Osteoblast (primary cell): ENCODE measurements around the gene TOMM22. TPM values are rescaled to one million over a fixed set of nuclear protein-coding genes. Genes with fewer than 3 reads are reported as not detected.

Experiments
- DNase-seq: peaks from one replicate; pipeline ENCODE4 v3.0.0; 2011; ENCODE audit warnings: low spot score, mixed read lengths; ENCODE audit not compliant: insufficient read length; ENCODE audit errors: missing footprints
- H2AFZ ChIP-seq: 2 replicates; pipeline ENCODE4 v1.6.0; 2011; ENCODE audit warnings: mild to moderate bottlenecking, low read length
- H3K27ac ChIP-seq: 2 replicates; pipeline ENCODE4 v1.5.1; 2011; ENCODE audit warnings: mild to moderate bottlenecking, low read depth, low read length, moderate library complexity
- H3K27me3 ChIP-seq: 2 replicates; pipeline ENCODE4 v1.6.0; 2012; ENCODE audit warnings: mild to moderate bottlenecking, control low read depth, inconsistent platforms, low read length, moderate library complexity; ENCODE audit not compliant: insufficient read depth
- H3K36me3 ChIP-seq: 2 replicates; pipeline ENCODE4 v1.5.1; 2011; ENCODE audit warnings: mild to moderate bottlenecking, low read length, control low read depth, moderate library complexity; ENCODE audit not compliant: insufficient read depth
- H3K4me1 ChIP-seq: 2 replicates; pipeline ENCODE4 v1.5.1; 2011; ENCODE audit warnings: mild to moderate bottlenecking, low read length, control low read depth, moderate library complexity; ENCODE audit not compliant: insufficient read depth
- H3K4me2 ChIP-seq: 2 replicates; pipeline ENCODE4 v1.6.0; 2011; ENCODE audit warnings: mild to moderate bottlenecking, low read length; ENCODE audit not compliant: insufficient read depth
- H3K4me3 ChIP-seq: fragments of 200-600 bp; sonication (generic); 3 replicates; pipeline ENCODE4 v1.5.1; 2012; ENCODE audit warnings: mild to moderate bottlenecking, low read length, inconsistent platforms; ENCODE audit not compliant: insufficient read depth
- H3K79me2 ChIP-seq: 2 replicates; pipeline ENCODE4 v1.6.0; 2012; ENCODE audit warnings: mild to moderate bottlenecking, low read length, control low read depth, inconsistent platforms; ENCODE audit not compliant: insufficient read depth
- H3K9me3 ChIP-seq: 2 replicates; pipeline ENCODE4 v1.5.1; 2011; ENCODE audit warnings: low read depth, low read length, control low read depth
- H4K20me1 ChIP-seq: 2 replicates; pipeline ENCODE4 v1.6.0; 2012; ENCODE audit warnings: mild to moderate bottlenecking, low read length, control low read depth; ENCODE audit not compliant: insufficient read depth
- total RNA-seq: library from RNA; depleted of rRNA; stranded (reverse); fragments of >200 nt; gene quantifications from 2 replicates; pipeline ENCODE4 v1.2.3, GENCODE V29; 2012
- TF ChIP-seq, protein P1 (sequence below): IDR thresholded peaks from 2 replicates; pipeline ENCODE4 v1.5.1; 2011; ENCODE audit warnings: mild to moderate bottlenecking, low read depth, low read length, moderate library complexity; ENCODE audit errors: extremely low read depth

Gene TOMM22
- total RNA-seq, 1 donor, result 60.4 TPM

DNA sequence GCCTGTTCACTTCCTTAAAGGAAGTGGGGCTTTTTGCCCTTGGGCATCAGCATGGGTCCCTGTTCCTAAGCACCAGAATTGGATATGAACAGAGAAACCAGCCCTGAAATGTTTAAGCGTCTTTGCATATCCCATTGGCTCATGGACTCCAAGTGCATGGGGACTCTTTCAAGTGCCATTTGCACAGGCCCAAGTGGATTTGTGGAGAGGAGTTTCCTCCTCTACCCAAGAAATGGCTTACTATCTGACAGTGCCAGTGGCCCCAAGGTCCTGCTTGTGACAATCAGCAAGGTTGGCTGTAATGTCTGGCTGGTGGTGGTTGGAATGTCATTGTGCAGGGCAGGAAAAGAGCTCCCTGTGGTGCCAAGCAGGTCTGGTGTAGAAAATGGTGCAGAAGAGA, 4.0 kb downstream of the TOMM22 start:
- Histone ChIP-seq H3K79me2 (peaks cover 46% of the 10 kb centered on the region), H4K20me1 (peaks cover 9% of the 10 kb centered on the region), H3K4me1 (peaks cover 10% of the 10 kb centered on the region), H3K4me3 (no peak overlapping the region), H3K9me3 (no peaks in the 10 kb centered on the region), H2AFZ (no peak overlapping the region), H3K36me3 (peaks cover 57% of the 10 kb centered on the region), H3K27me3 (no peaks in the 10 kb centered on the region), H3K4me2 (no peak overlapping the region), H3K27ac (no peak overlapping the region)
- no peak for DNase-seq
- TF ChIP-seq, protein P1, sequence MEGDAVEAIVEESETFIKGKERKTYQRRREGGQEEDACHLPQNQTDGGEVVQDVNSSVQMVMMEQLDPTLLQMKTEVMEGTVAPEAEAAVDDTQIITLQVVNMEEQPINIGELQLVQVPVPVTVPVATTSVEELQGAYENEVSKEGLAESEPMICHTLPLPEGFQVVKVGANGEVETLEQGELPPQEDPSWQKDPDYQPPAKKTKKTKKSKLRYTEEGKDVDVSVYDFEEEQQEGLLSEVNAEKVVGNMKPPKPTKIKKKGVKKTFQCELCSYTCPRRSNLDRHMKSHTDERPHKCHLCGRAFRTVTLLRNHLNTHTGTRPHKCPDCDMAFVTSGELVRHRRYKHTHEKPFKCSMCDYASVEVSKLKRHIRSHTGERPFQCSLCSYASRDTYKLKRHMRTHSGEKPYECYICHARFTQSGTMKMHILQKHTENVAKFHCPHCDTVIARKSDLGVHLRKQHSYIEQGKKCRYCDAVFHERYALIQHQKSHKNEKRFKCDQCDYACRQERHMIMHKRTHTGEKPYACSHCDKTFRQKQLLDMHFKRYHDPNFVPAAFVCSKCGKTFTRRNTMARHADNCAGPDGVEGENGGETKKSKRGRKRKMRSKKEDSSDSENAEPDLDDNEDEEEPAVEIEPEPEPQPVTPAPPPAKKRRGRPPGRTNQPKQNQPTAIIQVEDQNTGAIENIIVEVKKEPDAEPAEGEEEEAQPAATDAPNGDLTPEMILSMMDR, result no peak

DNA sequence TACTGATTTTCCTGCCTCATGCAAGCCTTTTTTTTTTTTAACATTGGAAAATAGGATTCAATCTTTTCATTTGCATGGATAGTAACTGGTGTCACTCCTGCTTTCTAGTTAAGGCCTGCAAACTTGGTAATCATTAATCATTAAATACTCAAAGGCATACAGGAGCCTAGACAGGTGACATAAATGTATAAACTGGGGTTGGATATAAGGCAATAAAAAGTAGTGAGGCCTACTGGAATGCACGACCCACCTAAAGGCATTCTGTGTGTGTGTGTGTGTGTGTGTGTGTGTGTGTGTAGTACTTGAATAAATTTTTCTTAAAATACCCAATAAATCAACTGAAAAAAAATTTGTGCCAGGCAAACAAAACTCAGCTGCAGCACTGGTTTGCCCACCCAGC, 7.9 kb downstream of the TOMM22 start:
- Histone ChIP-seq H3K9me3 (no peaks in the 10 kb centered on the region), H3K4me2 (no peak overlapping the region), H3K79me2 (peaks cover 65% of the 10 kb centered on the region), H3K4me1 (no peaks in the 10 kb centered on the region), H3K4me3 (no peak overlapping the region), H3K27me3 (no peaks in the 10 kb centered on the region), H3K27ac (no peak overlapping the region), H2AFZ (no peak overlapping the region), H3K36me3 (peaks cover 46% of the 10 kb centered on the region), H4K20me1 (peaks cover 15% of the 10 kb centered on the region)
- TF ChIP-seq, protein P1, result no peak
- no peak for DNase-seq

DNA sequence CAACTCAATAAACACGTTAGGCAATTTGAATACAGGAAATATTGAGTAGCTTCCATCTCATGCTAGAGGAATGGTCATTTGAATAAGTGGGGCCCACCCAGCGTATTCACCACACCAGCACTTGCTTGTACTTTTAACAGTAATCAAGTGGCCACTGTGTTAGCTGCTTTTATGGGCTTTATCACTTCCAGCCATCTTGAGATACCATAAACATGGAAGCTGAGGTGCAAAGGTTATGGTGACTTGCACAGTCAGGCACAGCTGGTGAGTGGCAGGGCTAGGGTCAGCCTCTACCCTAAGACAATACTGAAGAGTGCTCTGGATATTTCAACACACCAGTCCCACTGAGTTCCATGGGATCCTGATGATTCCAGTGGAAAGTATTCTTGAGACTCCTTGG, 12.3 kb downstream of the TOMM22 start:
- DNase-seq, result no peak
- H3K9me3 ChIP-seq, result no peaks in the 10 kb centered on the region
- no peak overlapping the region for H3K4me3 ChIP-seq
- H3K36me3 ChIP-seq, result peaks cover 11% of the 10 kb centered on the region
- H3K4me2 ChIP-seq, result no peak overlapping the region
- H3K27me3 ChIP-seq, result no peaks in the 10 kb centered on the region
- H2AFZ ChIP-seq, result no peak overlapping the region
- H3K27ac ChIP-seq, result no peak overlapping the region
- H4K20me1 ChIP-seq, result peaks cover 19% of the 10 kb centered on the region
- peaks cover 88% of the 10 kb centered on the region for H3K79me2 ChIP-seq
- TF ChIP-seq, protein P1, result no peak
- peaks cover 30% of the 10 kb centered on the region for H3K4me1 ChIP-seq

DNA sequence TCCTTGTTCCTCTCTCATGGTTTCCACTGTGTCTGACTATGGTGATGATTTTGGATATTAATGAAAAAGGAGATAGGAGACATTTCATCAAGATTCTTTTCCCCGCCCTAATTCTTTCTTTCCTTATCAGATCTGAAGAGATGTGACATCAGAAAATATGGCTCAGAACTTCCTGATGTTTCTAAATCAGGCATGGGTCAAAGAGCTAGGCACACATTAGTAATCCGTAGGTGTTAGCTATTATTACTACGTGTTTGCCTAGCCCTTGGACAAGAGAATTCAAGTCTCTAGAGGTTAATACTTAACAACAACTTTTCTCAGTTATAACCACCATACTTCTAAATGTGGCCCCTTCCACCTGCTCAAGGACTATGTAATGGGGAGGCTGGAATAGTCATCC, 13.2 kb downstream of the TOMM22 start:
- Histone ChIP-seq H3K79me2 (peaks cover 88% of the 10 kb centered on the region), H3K4me1 (peaks cover 39% of the 10 kb centered on the region), H2AFZ (no peak overlapping the region), H3K9me3 (no peaks in the 10 kb centered on the region), H3K4me3 (no peak overlapping the region), H3K4me2 (no peak overlapping the region), H3K27ac (no peak overlapping the region), H4K20me1 (peaks cover 22% of the 10 kb centered on the region), H3K36me3 (peaks cover 7% of the 10 kb centered on the region), H3K27me3 (no peaks in the 10 kb centered on the region)
- TF ChIP-seq, protein P1, result no peak
- DNase-seq, result no peak
